ENCODE results near the gene COL6A3. TPM values are rescaled to one million over a fixed set of nuclear protein-coding genes. Genes with fewer than 3 reads are reported as not detected.

The COL6A3 gene
- total RNA-seq, 2 experiments from 2014 or later: 29.9 to 36.4 TPM

- Mint-ChIP-seq H3K27ac (no peak overlapping the region), H3K4me3 (no peak overlapping the region), H3K27me3 (peaks cover 42% of the 10 kb centered on the region), H3K4me1 (peaks cover 9% of the 10 kb centered on the region), H3K36me3 (ENCODE audit: low read depth) (no peaks in the 10 kb centered on the region), H3K9me3 (ENCODE audit: low read depth) (no peaks in the 10 kb centered on the region)
- CTCF ChIA-PET: interaction anchor here (0.7 to 1.6 kb wide), 3 partner anchors 11 to 297 kb away, joined by 3 to 4 read pairs (median 3); no protein-coding TSS in a partner anchor
- no peak for DNase-seq
- intact Hi-C loops (cut with DNase I, micrococcal nuclease): loop anchor here in 1 of 2 experiments (5.0 kb wide), 1 partner anchor 138 kb away; no protein-coding TSS in a partner anchor
- no peak for ATAC-seq
- POLR2A ChIA-PET: no interaction called here
Measured at GRCh38 chr2:237290261-237290660, 123.7 kb downstream of the COL6A3 start.

- Mint-ChIP-seq H3K4me1 (peaks cover 9% of the 10 kb centered on the region), H3K4me3 (no peak overlapping the region), H3K27ac (no peak overlapping the region), H3K36me3 (ENCODE audit: low read depth) (no peaks in the 10 kb centered on the region), H3K27me3 (peaks cover 39% of the 10 kb centered on the region), H3K9me3 (ENCODE audit: low read depth) (no peaks in the 10 kb centered on the region)
- ChIA-PET POLR2A (no interaction called here), CTCF (interaction anchor here (1.6 kb wide), 1 partner anchor 224 kb away, joined by 4 read pairs; no protein-coding TSS in a partner anchor)
- DNase-seq (no peak), ATAC-seq (no peak)
- intact Hi-C loops (cut with DNase I, micrococcal nuclease): no loop called here
Measured at GRCh38 chr2:237289139-237289538, 124.8 kb downstream of the COL6A3 start.

DNA sequence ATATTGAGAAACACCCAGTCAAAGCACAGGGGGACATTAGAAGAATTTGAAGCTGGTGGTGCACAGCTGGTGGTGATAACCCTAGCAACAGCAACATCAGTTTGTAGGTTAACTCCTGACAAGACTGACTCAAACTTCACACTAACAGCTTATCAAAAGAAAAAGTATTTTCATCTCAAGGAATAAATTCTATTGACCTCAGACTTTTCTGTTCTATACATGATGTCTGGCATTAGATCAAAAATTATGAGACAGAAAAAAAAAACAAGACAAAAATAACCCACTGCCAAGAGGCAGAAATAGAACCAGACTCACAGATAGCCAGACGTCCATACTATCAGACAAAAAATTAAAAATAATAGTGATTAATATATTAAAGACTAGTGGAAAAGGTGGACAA lies 126.1 kb downstream of the COL6A3 start:
- Mint-ChIP-seq H3K4me3 (no peak overlapping the region), H3K9me3 (ENCODE audit: low read depth) (no peaks in the 10 kb centered on the region), H3K4me1 (peaks cover 9% of the 10 kb centered on the region), H3K36me3 (ENCODE audit: low read depth) (no peaks in the 10 kb centered on the region), H3K27ac (no peak overlapping the region), H3K27me3 (peaks cover 36% of the 10 kb centered on the region)
- no peak for ATAC-seq
- intact Hi-C loops (cut with DNase I, micrococcal nuclease): no loop called here
- ChIA-PET CTCF (no interaction called here), POLR2A (no interaction called here)
- DNase-seq: no peak

- Mint-ChIP-seq H3K27me3 (peaks cover 24% of the 10 kb centered on the region), H3K9me3 (ENCODE audit: low read depth) (no peaks in the 10 kb centered on the region), H3K27ac (no peak overlapping the region), H3K36me3 (ENCODE audit: low read depth) (no peaks in the 10 kb centered on the region), H3K4me1 (no peaks in the 10 kb centered on the region), H3K4me3 (no peak overlapping the region)
- DNase-seq (no peak), ATAC-seq (peak; percentile 42)
- ChIA-PET CTCF (interaction anchor here (0.6 to 0.8 kb wide), 3 partner anchors 9 to 229 kb away, joined by 3 to 4 read pairs (median 3); no protein-coding TSS in a partner anchor), POLR2A (no interaction called here)
- intact Hi-C loops (cut with DNase I, micrococcal nuclease): no loop called here
Measured at GRCh38 chr2:237283131-237283928, 130.6 kb downstream of the COL6A3 start.

DNA sequence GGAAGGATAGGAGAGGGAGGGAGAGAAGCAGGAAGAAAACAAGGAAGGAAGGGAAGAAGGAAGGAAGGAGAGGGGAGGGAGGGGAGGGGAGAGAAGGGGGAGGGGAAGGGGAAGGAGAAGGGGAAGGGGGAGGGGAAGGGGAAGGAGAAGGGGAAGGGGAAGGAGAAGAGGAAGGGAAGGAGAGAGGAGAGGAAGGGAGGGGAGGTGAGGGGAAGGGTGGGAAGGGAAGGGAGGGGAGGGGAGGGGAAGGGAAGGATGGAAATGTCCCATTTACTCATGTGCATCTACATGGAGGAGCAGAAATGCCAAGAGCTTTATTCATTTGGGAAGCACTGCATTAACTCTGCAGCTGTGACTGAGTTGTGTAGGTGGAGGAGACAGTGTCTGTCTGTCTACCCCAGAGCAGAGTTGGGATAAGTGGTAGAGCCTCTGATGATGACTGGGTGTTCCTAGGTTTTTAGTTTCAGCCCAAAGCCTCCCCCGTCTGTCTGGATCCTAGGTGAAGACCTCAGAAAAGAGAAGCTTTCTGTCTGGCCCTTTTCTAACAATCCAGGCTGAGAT lies 131.3 kb downstream of the COL6A3 start:
- Mint-ChIP-seq H3K36me3 (ENCODE audit: low read depth) (no peaks in the 10 kb centered on the region), H3K9me3 (ENCODE audit: low read depth) (no peaks in the 10 kb centered on the region), H3K27me3 (peaks cover 20% of the 10 kb centered on the region), H3K4me1 (no peaks in the 10 kb centered on the region), H3K4me3 (no peak overlapping the region), H3K27ac (no peak overlapping the region)
- ChIA-PET CTCF (interaction anchor here (0.6 kb wide), 2 partner anchors 9 to 139 kb away, joined by 3 read pairs; no protein-coding TSS in a partner anchor), POLR2A (no interaction called here)
- no peak for DNase-seq
- intact Hi-C loops (cut with DNase I, micrococcal nuclease): no loop called here
- ATAC-seq: no peak

- intact Hi-C loops (cut with DNase I, micrococcal nuclease): no loop called here
- Mint-ChIP-seq H3K9me3 (ENCODE audit: low read depth) (no peaks in the 10 kb centered on the region), H3K4me3 (no peak overlapping the region), H3K27me3 (peaks cover 19% of the 10 kb centered on the region), H3K4me1 (no peaks in the 10 kb centered on the region), H3K36me3 (ENCODE audit: low read depth) (no peaks in the 10 kb centered on the region), H3K27ac (no peak overlapping the region)
- ChIA-PET POLR2A (no interaction called here), CTCF (no interaction called here)
- ATAC-seq (no peak), DNase-seq (no peak)
Measured at GRCh38 chr2:237281836-237282306, 132.1 kb downstream of the COL6A3 start.

GRCh38 chr2:237280939-237281338 lies 133.0 kb downstream of the COL6A3 start:
- Mint-ChIP-seq H3K27me3 (peaks cover 20% of the 10 kb centered on the region), H3K36me3 (ENCODE audit: low read depth) (no peaks in the 10 kb centered on the region), H3K27ac (no peak overlapping the region), H3K4me3 (no peak overlapping the region), H3K4me1 (no peaks in the 10 kb centered on the region), H3K9me3 (ENCODE audit: low read depth) (no peaks in the 10 kb centered on the region)
- intact Hi-C loops (cut with DNase I, micrococcal nuclease): no loop called here
- CTCF ChIA-PET: no interaction called here
- ATAC-seq: no peak
- no peak for DNase-seq
- POLR2A ChIA-PET: no interaction called here

- Mint-ChIP-seq H3K4me1 (no peaks in the 10 kb centered on the region), H3K27ac (no peak overlapping the region), H3K4me3 (no peak overlapping the region), H3K36me3 (ENCODE audit: low read depth) (no peaks in the 10 kb centered on the region), H3K27me3 (peaks cover 20% of the 10 kb centered on the region), H3K9me3 (ENCODE audit: low read depth) (no peaks in the 10 kb centered on the region)
- intact Hi-C loops (cut with DNase I, micrococcal nuclease): no loop called here
- ATAC-seq (no peak), DNase-seq (no peak)
- ChIA-PET CTCF (no interaction called here), POLR2A (no interaction called here)
Measured at GRCh38 chr2:237280229-237280628, 133.7 kb downstream of the COL6A3 start.

DNA sequence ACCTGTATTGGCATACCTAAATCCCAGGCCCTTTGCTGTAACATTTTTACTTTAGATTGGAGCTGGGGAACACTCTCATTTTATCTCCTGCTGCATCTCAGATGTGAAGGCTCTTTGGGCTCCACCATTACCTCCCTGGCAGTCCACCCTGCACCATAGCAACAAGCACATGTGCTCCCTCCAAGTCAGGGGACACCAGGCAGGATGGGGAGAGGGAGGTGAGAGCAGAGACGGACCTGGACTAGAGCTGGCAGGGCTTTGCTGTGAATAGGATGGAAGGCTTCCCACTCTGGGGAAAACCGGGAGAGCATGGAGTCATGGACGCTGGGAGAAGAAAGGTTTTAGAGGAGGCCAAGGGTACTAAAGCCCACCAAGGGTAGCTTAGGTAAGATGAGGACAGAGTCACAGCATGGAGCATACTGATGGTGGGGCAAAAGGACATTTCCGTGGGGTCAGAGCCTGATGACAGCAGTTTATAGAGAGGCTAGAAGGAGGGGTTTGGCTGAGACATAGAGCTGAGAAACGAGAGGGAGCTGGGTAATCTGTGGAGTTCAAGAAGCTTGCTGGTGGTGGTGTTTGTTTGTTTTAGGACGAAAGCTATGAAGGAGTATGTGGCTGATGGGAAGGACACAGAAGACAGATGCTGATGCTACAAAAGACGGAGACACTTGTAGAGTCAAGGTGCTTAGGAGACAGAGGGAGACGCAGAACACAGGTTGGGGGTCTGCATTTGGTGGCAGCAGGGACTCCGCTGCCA lies 134.8 kb downstream of the COL6A3 start:
- Mint-ChIP-seq H3K9me3 (ENCODE audit: low read depth) (no peaks in the 10 kb centered on the region), H3K4me1 (no peaks in the 10 kb centered on the region), H3K36me3 (ENCODE audit: low read depth) (no peaks in the 10 kb centered on the region), H3K4me3 (no peak overlapping the region), H3K27me3 (peaks cover 20% of the 10 kb centered on the region), H3K27ac (no peak overlapping the region)
- DNase-seq (no peak), ATAC-seq (no peak)
- intact Hi-C loops (cut with DNase I, micrococcal nuclease): no loop called here
- POLR2A ChIA-PET: no interaction called here
- CTCF ChIA-PET: interaction anchor here (0.7 kb wide), 1 partner anchor 11 kb away, joined by 3 read pairs; no protein-coding TSS in a partner anchor

GRCh38 chr2:237278568-237278967 lies 135.4 kb downstream of the COL6A3 start:
- Mint-ChIP-seq H3K27me3 (peaks cover 20% of the 10 kb centered on the region), H3K9me3 (ENCODE audit: low read depth) (no peaks in the 10 kb centered on the region), H3K27ac (no peak overlapping the region), H3K4me3 (no peak overlapping the region), H3K4me1 (no peaks in the 10 kb centered on the region), H3K36me3 (ENCODE audit: low read depth) (no peaks in the 10 kb centered on the region)
- DNase-seq: no peak
- ATAC-seq: no peak
- CTCF ChIA-PET: interaction anchor here (0.7 kb wide), 1 partner anchor 12 kb away, joined by 3 read pairs; no protein-coding TSS in a partner anchor
- POLR2A ChIA-PET: no interaction called here
- intact Hi-C loops (cut with DNase I, micrococcal nuclease): no loop called here

DNA sequence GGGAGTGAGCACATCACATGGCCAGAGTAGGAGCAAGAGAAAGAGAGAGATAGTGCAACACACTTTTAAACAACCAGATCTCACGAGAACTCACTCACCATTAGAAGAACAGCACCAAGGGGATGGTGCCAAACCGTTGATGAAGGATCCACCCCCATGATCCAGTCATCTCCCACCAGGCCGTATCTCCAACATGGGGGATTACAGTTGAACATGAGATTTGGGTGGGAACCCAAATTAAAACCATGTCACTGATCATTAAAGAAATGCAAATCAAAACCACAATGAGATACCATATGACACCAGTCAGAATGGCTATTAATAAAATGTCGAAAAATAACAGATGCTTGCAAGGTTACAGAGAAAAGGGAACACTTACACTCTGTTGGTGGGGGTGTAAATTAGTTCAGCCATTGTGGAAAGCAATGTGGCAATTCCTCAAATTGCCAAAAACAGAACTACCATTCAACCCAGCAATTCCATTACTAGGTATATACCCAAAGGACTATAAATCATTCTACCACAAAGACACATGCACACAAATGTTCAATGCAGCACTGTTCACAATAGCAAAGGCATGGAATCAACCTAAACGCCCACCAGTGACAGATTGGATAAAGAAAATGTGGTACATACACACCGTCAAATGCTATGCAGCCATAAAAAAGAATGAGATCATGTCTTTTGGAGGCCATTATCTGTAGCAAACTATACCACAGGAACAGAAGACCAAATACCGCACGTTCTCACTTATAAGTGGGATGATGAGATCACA lies 137.1 kb downstream of the COL6A3 start:
- ATAC-seq (no peak), DNase-seq (no peak)
- Mint-ChIP-seq H3K4me1 (no peaks in the 10 kb centered on the region), H3K27me3 (peaks cover 21% of the 10 kb centered on the region), H3K9me3 (ENCODE audit: low read depth) (no peaks in the 10 kb centered on the region), H3K36me3 (ENCODE audit: low read depth) (no peaks in the 10 kb centered on the region), H3K4me3 (no peak overlapping the region), H3K27ac (no peak overlapping the region)
- ChIA-PET POLR2A (no interaction called here), CTCF (no interaction called here)
- intact Hi-C loops (cut with DNase I, micrococcal nuclease): no loop called here
